IPS-18c (cell line): ENCODE measurements around the gene IGFL1.
"Not testable (repeated sequence)": the region's sequence is repeated elsewhere in the genome, so short reads cannot be mapped to it uniquely, and the experiment has no call there.

Experiments
- H3K4me3 ChIP-seq: 2 replicates; pipeline ENCODE4 v1.7.0; 2013; ENCODE audit warnings: low read depth, mild to moderate bottlenecking, low read length, moderate library complexity; ENCODE audit not compliant: insufficient read depth
- H3K9me3 ChIP-seq: one replicate; pipeline ENCODE4 v1.6.1; 2013; ENCODE audit warnings: mild to moderate bottlenecking, low read length, moderate library complexity; ENCODE audit not compliant: control insufficient read depth, insufficient read depth

The IGFL1 gene

GRCh38 chr19:46229442-46229841, at the start of gene IGFL1:
Gene IGFL1, plus strand, starts transcription at chr19:46229742. Its CDS starts 33 bp downstream, at chr19:46229775.
- peaks cover 2% of the 10 kb centered on the region for H3K9me3 ChIP-seq
- no peak within 1 kb of the TSS for H3K4me3 ChIP-seq

- Histone ChIP-seq H3K9me3 (no peaks in the 10 kb centered on the region), H3K4me3 (no peak overlapping the region)
Measured at GRCh38 chr19:46180701-46181387, 48.7 kb upstream of the IGFL1 start.

- Histone ChIP-seq H3K4me3 (no peak overlapping the region), H3K9me3 (no peaks in the 10 kb centered on the region)
Measured at GRCh38 chr19:46181388-46181779, 48.2 kb upstream of the IGFL1 start.

- Histone ChIP-seq H3K4me3 (no peak overlapping the region), H3K9me3 (no peaks in the 10 kb centered on the region)
Measured at GRCh38 chr19:46182476-46182875, 47.1 kb upstream of the IGFL1 start.

- H3K9me3 ChIP-seq, H3K4me3 ChIP-seq: not testable (repeated sequence)
Measured at GRCh38 chr19:46184775-46185710, 44.5 kb upstream of the IGFL1 start.

GRCh38 chr19:46186101-46186716, 43.3 kb upstream of the IGFL1 start:
- no peak overlapping the region for H3K4me3 ChIP-seq
- no peaks in the 10 kb centered on the region for H3K9me3 ChIP-seq

GRCh38 chr19:46186717-46187101, 42.8 kb upstream of the IGFL1 start:
- H3K9me3 ChIP-seq = no peaks in the 10 kb centered on the region
- no peak overlapping the region for H3K4me3 ChIP-seq

- H3K9me3 ChIP-seq = no peaks in the 10 kb centered on the region
Measured at GRCh38 chr19:46189971-46190888, 39.3 kb upstream of the IGFL1 start.

GRCh38 chr19:46191356-46191755, 38.2 kb upstream of the IGFL1 start:
- Histone ChIP-seq H3K9me3 (no peaks in the 10 kb centered on the region), H3K4me3 (no peak overlapping the region)

More at GRCh38 chr19:46189971-46190888, 39.3 kb upstream of the IGFL1 start:
- H3K4me3 ChIP-seq = no peak overlapping the region

GRCh38 chr19:46191972-46192371, 37.6 kb upstream of the IGFL1 start:
- Histone ChIP-seq H3K4me3 (no peak overlapping the region), H3K9me3 (no peaks in the 10 kb centered on the region)

GRCh38 chr19:46192626-46192991, 36.9 kb upstream of the IGFL1 start:
- not testable (repeated sequence) for H3K9me3 ChIP-seq, H3K4me3 ChIP-seq

- Histone ChIP-seq H3K9me3 (no peaks in the 10 kb centered on the region), H3K4me3 (no peak overlapping the region)
Measured at GRCh38 chr19:46192992-46193650, 36.4 kb upstream of the IGFL1 start.

- H3K9me3 ChIP-seq = no peaks in the 10 kb centered on the region
- no peak overlapping the region for H3K4me3 ChIP-seq
Measured at GRCh38 chr19:46193678-46194077, 35.9 kb upstream of the IGFL1 start.

GRCh38 chr19:46195104-46195503, 34.4 kb upstream of the IGFL1 start:
- no peaks in the 10 kb centered on the region for H3K9me3 ChIP-seq
- H3K4me3 ChIP-seq = no peak overlapping the region

GRCh38 chr19:46195919-46196318, 33.6 kb upstream of the IGFL1 start:
- not testable (repeated sequence) for H3K9me3 ChIP-seq, H3K4me3 ChIP-seq

GRCh38 chr19:46196410-46197124, 33.0 kb upstream of the IGFL1 start:
- Histone ChIP-seq H3K4me3 (no peak overlapping the region), H3K9me3 (peaks cover 2% of the 10 kb centered on the region)
